A673 (cell line): Measurements from ENCODE around the gene ECI2. TPM values are rescaled to one million over a fixed set of nuclear protein-coding genes. Genes with fewer than 3 reads are reported as not detected.

Experiments
- BruUV-seq: library from RNA; stranded (reverse); fragments of 400-500 nt; replicated peaks from 2 replicates; lab custom pipeline; 2021; lab: Mats Ljungman, UMichigan
- CTCF ChIA-PET: fragments of 300-600 bp; sonication (Branson Sonifier 250); formaldehyde crosslinking; loops from one replicate; lab custom pipeline; 2022; ENCODE audit warnings: antibody characterized with exemption; lab: Charles Lee
- POLR2A ChIA-PET: fragments of 300-600 bp; sonication (Branson Sonifier 250); formaldehyde crosslinking; loops from one replicate; lab custom pipeline; 2022; ENCODE audit warnings: antibody characterized with exemption; ENCODE audit not compliant: low non-redundant PET; lab: Charles Lee
- DNase-seq: peaks from one replicate; pipeline ENCODE4 v3.0.0-alpha.2; 2015; ENCODE audit warnings: low spot score
- H3K27ac ChIP-seq: fragments of 200-600 bp; sonication (generic); 2 replicates; pipeline ENCODE4 v1.5.1; 2016; ENCODE audit warnings: mixed run types, low read depth, mild to moderate bottlenecking, mixed read lengths, antibody characterized with exemption, low read length; ENCODE audit not compliant: poor library complexity, severe bottlenecking
- H3K27me3 ChIP-seq: fragments of 200-600 bp; sonication (generic); replicated peaks from 2 replicates; pipeline ENCODE4 v1.6.1; 2017; ENCODE audit warnings: mixed run types, low read depth, mild to moderate bottlenecking, mixed read lengths, antibody characterized with exemption, low read length; ENCODE audit not compliant: insufficient read depth, poor library complexity
- H3K36me3 ChIP-seq: fragments of 200-600 bp; sonication (generic); 2 replicates; pipeline ENCODE4 v1.6.1; 2016; ENCODE audit warnings: mixed run types, mild to moderate bottlenecking, mixed read lengths, antibody characterized with exemption, low read length; ENCODE audit not compliant: insufficient read depth, poor library complexity, severe bottlenecking
- H3K4me1 ChIP-seq: fragments of 200-600 bp; sonication (generic); 2 replicates; pipeline ENCODE4 v1.6.1; 2017; ENCODE audit warnings: mixed run types, mild to moderate bottlenecking, mixed read lengths, antibody characterized with exemption, low read length; ENCODE audit not compliant: insufficient read depth, poor library complexity, severe bottlenecking
- H3K4me3 ChIP-seq: fragments of 200-600 bp; sonication (generic); 2 replicates; pipeline ENCODE4 v1.5.1; 2016; ENCODE audit warnings: low read depth, mixed run types, mild to moderate bottlenecking, mixed read lengths, low read length; ENCODE audit not compliant: poor library complexity, severe bottlenecking
- H3K9me3 ChIP-seq: fragments of 200-600 bp; sonication (generic); 2 replicates; pipeline ENCODE4 v1.6.1; 2016; ENCODE audit warnings: mixed run types, low read depth, mild to moderate bottlenecking, mixed read lengths, antibody characterized with exemption, low read length; ENCODE audit not compliant: poor library complexity, severe bottlenecking
- EZH2 ChIP-seq: fragments of 200-600 bp; sonication (generic); IDR thresholded peaks from 2 replicates; pipeline ENCODE4 v1.6.1; 2017; ENCODE audit warnings: borderline replicate concordance, low read depth, mild to moderate bottlenecking, mixed read lengths, antibody characterized with exemption, low read length; ENCODE audit not compliant: poor library complexity, severe bottlenecking
- intact Hi-C: fragments of 100-400 bp; cut with micrococcal nuclease; formaldehyde crosslinking; loops from one replicate; pipeline ENCODE4 v1.10.0; 2022; ENCODE audit not compliant: unreplicated experiment
- total RNA-seq: library from RNA; stranded (reverse); gene quantifications from 2 replicates; pipeline ENCODE4 v1.2.3, GENCODE V29; 2021
- TF ChIP-seq, protein P1 (sequence below): fragments of 300-800, 200-600 bp; sonication (generic); conservative IDR thresholded peaks from 2 replicates; pipeline ENCODE4 v1.5.1; 2017; ENCODE audit warnings: low read depth, mild to moderate bottlenecking, antibody characterized with exemption, low read length, moderate library complexity, mixed read lengths

Gene ECI2
- total RNA-seq, 1 experiment from 2014 or later, result 56.3 TPM

DNA sequence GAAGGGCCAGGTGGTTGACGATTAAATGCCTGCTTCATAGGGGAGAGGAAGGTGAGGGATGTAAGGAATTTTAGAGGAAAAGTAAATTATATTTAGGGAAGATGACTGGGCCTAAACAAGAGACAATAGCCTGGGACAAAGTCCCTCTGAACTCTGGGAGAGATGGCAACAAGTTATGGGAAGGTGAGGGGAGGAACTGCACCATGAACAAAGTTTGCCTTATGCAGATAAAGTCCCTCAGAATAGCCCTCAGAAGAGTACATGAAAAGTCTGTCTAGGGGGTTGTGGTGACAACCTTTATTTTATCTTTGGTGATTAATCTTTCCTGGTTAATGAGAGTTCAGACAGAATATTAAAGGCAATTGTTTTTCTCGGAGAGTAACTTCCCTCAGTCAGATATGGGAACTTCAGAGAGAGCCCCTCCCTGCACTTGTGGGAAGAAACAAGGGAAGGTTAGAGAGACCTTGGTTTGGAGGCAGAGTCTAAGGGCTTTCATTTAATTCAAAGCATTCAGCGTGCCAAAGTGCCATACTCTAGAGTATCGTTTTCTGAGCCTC is 29.3 kb downstream of the ECI2 start:
- no peaks in the 10 kb centered on the region for H3K4me1 ChIP-seq
- ChIA-PET CTCF (no interaction called here), POLR2A (no interaction called here)
- H3K27ac ChIP-seq, result no peak overlapping the region
- no peak overlapping the region for H3K4me3 ChIP-seq
- intact Hi-C loops, result no loop called here
- H3K27me3 ChIP-seq, result no peaks in the 10 kb centered on the region
- TF ChIP-seq, protein P1, sequence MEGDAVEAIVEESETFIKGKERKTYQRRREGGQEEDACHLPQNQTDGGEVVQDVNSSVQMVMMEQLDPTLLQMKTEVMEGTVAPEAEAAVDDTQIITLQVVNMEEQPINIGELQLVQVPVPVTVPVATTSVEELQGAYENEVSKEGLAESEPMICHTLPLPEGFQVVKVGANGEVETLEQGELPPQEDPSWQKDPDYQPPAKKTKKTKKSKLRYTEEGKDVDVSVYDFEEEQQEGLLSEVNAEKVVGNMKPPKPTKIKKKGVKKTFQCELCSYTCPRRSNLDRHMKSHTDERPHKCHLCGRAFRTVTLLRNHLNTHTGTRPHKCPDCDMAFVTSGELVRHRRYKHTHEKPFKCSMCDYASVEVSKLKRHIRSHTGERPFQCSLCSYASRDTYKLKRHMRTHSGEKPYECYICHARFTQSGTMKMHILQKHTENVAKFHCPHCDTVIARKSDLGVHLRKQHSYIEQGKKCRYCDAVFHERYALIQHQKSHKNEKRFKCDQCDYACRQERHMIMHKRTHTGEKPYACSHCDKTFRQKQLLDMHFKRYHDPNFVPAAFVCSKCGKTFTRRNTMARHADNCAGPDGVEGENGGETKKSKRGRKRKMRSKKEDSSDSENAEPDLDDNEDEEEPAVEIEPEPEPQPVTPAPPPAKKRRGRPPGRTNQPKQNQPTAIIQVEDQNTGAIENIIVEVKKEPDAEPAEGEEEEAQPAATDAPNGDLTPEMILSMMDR, result no peak
- TF ChIP-seq EZH2, result no peak
- no peaks in the 10 kb centered on the region for H3K9me3 ChIP-seq
- no peak for DNase-seq
- no TSS peak for BruUV-seq
- H3K36me3 ChIP-seq, result no peaks in the 10 kb centered on the region

DNA sequence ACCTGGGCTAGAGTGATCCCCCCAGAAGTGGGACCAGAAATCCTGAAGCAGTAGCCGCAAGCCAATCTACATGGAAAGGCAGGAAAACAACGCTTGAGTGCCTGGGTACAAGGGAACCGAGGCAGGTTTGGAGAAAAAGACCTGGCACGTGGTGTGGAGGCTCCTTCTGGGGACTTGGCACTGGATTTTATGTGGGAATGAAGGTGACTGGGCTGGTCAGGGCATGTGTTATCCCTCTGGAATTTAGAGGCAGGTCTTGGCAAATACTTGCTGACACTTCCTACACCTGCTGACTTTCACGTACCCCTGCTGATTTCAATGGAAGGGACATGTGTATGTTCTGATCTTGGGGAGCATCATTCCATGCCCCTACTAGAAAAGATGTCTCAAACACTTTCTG is 31.4 kb downstream of the ECI2 start:
- POLR2A ChIA-PET, result interaction anchor here (0.7 kb wide), 1 partner anchor 172 kb away, joined by 7 read pairs; no protein-coding TSS in a partner anchor
- no peaks in the 10 kb centered on the region for H3K36me3 ChIP-seq
- intact Hi-C loops, result no loop called here
- DNase-seq, result no peak
- no peaks in the 10 kb centered on the region for H3K9me3 ChIP-seq
- no peak overlapping the region for H3K4me3 ChIP-seq
- H3K27me3 ChIP-seq, result peaks cover 3% of the 10 kb centered on the region
- CTCF ChIA-PET, result no interaction called here
- no peak overlapping the region for H3K27ac ChIP-seq
- TF ChIP-seq, protein P1, result no peak
- no peak for TF ChIP-seq EZH2
- H3K4me1 ChIP-seq, result no peaks in the 10 kb centered on the region
- no TSS peak for BruUV-seq

DNA sequence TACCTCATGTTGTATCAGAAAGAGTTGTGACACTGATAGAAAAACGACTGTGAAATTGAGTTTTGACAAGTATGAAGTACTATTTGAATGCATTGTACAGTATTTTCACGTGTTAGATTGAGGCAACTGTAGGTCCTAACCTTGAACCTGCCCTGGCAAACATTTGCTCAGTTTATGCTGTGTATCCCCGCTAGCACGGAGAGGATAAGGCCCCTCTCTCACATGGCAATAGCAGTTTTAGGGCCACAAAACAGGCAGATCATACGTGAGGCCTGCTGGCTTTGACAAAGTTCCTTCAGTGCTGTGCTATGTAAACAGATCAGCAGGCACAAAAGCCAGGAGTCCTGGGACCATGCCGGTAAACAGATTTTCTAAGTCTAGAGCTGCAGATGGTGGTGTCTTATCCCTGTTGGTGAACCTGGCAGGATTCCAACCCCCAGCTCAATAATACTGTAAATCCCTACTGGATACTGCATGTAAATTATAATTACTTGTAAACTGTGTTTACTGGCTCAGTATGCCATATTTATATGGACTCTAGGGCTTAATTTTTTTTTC is 32.6 kb downstream of the ECI2 start:
- no TSS peak for BruUV-seq
- DNase-seq, result no peak
- H3K4me3 ChIP-seq, result no peak overlapping the region
- H3K36me3 ChIP-seq, result no peaks in the 10 kb centered on the region
- no peak for TF ChIP-seq EZH2
- CTCF ChIA-PET, result interaction anchor here (0.6 kb wide), 1 partner anchor 19 kb away, joined by 3 read pairs; no protein-coding TSS in a partner anchor
- no peaks in the 10 kb centered on the region for H3K9me3 ChIP-seq
- intact Hi-C loops, result no loop called here
- H3K4me1 ChIP-seq, result no peaks in the 10 kb centered on the region
- H3K27me3 ChIP-seq, result peaks cover 4% of the 10 kb centered on the region
- POLR2A ChIA-PET, result no interaction called here
- no peak overlapping the region for H3K27ac ChIP-seq
